Nephron progenitor cell (in vitro differentiated cells): ENCODE results near the gene PLEKHD1.

Experiments
- DNase-seq: peaks from one replicate; pipeline ENCODE4 v3.0.0; 2021
- H3K27ac Mint-ChIP-seq: 2 replicates; pipeline ENCODE4 v1.8.0; 2021; ENCODE audit warnings: mild to moderate bottlenecking, moderate library complexity, mixed read lengths
- H3K27me3 Mint-ChIP-seq: 2 replicates; pipeline ENCODE4 v1.8.0; 2021; ENCODE audit warnings: mild to moderate bottlenecking, low read depth, mixed read lengths; ENCODE audit not compliant: poor library complexity
- H3K36me3 Mint-ChIP-seq: 2 replicates; pipeline ENCODE4 v1.8.0; 2021; ENCODE audit warnings: low read depth, mixed read lengths
- H3K4me1 Mint-ChIP-seq: 2 replicates; pipeline ENCODE4 v1.8.0; 2021; ENCODE audit warnings: mixed read lengths
- H3K4me3 Mint-ChIP-seq: 2 replicates; pipeline ENCODE4 v1.8.0; 2021; ENCODE audit warnings: mild to moderate bottlenecking, moderate library complexity, mixed read lengths
- H3K9me3 Mint-ChIP-seq: 2 replicates; pipeline ENCODE4 v1.8.0; 2021; ENCODE audit warnings: mild to moderate bottlenecking, moderate library complexity, mixed read lengths
- TF ChIP-seq, protein P1 (sequence below): fragments of 200-600 bp; sonication (generic); IDR thresholded peaks from 2 replicates; pipeline ENCODE4 v1.5.0; 2021; ENCODE audit warnings: antibody characterized with exemption

PLEKHD1 gene

GRCh38 chr14:69484444-69485314 lies at the start of gene PLEKHD1:
TSS of gene PLEKHD1 (plus strand) at chr14:69484728. CDS start at chr14:69484966, 238 bp downstream.
- Mint-ChIP-seq H3K9me3 (no peaks in the 10 kb centered on the region), H3K4me1 (peaks cover 26% of the 10 kb centered on the region), H3K4me3 (peak within 1 kb of the TSS; percentile 79), H3K36me3 (no peaks in the 10 kb centered on the region), H3K27me3 (peaks cover 93% of the 10 kb centered on the region), H3K27ac (no peak within 1 kb of the TSS)
- DNase-seq, result peak; percentile 58
- TF ChIP-seq, protein P1, sequence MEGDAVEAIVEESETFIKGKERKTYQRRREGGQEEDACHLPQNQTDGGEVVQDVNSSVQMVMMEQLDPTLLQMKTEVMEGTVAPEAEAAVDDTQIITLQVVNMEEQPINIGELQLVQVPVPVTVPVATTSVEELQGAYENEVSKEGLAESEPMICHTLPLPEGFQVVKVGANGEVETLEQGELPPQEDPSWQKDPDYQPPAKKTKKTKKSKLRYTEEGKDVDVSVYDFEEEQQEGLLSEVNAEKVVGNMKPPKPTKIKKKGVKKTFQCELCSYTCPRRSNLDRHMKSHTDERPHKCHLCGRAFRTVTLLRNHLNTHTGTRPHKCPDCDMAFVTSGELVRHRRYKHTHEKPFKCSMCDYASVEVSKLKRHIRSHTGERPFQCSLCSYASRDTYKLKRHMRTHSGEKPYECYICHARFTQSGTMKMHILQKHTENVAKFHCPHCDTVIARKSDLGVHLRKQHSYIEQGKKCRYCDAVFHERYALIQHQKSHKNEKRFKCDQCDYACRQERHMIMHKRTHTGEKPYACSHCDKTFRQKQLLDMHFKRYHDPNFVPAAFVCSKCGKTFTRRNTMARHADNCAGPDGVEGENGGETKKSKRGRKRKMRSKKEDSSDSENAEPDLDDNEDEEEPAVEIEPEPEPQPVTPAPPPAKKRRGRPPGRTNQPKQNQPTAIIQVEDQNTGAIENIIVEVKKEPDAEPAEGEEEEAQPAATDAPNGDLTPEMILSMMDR, result no peak

DNA sequence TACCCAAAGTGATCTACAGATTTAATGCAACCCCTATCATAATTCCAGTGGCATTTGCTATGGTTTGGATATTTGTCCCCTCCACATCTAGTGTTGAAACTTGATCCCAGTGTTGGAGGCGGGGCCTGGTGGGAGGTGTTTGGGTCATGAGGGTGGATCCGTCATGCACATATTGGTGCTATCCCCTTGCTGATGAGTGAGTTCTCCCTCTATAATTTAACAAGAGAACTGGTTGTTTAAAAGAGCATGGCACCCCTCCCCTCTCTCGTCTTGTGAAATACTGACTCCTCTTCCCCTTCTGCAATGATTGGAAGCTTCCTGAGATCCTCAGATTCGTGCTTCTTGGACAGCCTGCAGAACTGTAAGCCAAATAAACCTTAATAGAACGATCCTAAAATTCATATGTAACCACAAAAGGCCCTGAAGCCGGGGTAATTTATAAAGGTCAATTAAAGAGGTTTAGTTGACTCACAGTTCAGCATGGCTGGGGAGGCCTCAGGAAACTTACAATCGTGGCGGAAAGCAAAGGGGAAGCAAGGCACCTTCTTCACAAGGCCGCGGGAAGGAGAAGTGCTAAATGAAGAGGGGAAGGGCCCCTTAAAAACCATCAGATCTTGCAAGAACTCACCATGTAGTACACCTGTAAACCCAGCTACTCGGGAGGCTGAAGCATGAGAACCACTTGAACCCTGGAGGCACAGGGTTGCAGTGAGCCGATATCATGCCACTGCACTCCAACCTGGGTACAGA lies 44.8 kb upstream of the PLEKHD1 start:
- peaks cover 2% of the 10 kb centered on the region for H3K9me3 Mint-ChIP-seq
- peak; percentile 19 for DNase-seq
- H3K4me3 Mint-ChIP-seq, result no peak overlapping the region
- peaks cover 15% of the 10 kb centered on the region for H3K4me1 Mint-ChIP-seq
- H3K27me3 Mint-ChIP-seq, result no peaks in the 10 kb centered on the region
- TF ChIP-seq, protein P1, result no peak
- H3K36me3 Mint-ChIP-seq, result peaks cover 47% of the 10 kb centered on the region
- no peak overlapping the region for H3K27ac Mint-ChIP-seq

DNA sequence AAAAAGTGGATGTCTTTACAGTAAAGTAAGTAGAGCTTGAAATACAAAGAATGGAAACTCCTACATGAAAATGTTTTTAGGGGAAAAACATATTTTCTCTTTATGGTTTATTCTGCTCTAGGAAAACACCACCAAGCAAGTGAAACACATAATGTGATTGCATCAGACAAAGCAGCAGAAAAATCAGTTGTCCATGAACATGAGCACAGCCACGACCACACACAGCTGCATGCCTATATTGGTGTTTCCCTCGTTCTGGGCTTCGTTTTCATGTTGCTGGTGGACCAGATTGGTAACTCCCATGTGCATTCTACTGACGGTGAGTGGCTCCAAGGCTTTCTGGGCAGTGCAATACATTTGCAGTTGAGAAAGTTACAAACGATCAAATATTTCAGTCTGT lies 42.6 kb upstream of the PLEKHD1 start:
- H3K9me3 Mint-ChIP-seq, result no peaks in the 10 kb centered on the region
- DNase-seq, result no peak
- H3K4me1 Mint-ChIP-seq, result peaks cover 15% of the 10 kb centered on the region
- TF ChIP-seq, protein P1, result no peak
- H3K4me3 Mint-ChIP-seq, result no peak overlapping the region
- peak overlapping the region; percentile 21 for H3K27ac Mint-ChIP-seq
- no peaks in the 10 kb centered on the region for H3K27me3 Mint-ChIP-seq
- peaks cover 58% of the 10 kb centered on the region for H3K36me3 Mint-ChIP-seq

DNA sequence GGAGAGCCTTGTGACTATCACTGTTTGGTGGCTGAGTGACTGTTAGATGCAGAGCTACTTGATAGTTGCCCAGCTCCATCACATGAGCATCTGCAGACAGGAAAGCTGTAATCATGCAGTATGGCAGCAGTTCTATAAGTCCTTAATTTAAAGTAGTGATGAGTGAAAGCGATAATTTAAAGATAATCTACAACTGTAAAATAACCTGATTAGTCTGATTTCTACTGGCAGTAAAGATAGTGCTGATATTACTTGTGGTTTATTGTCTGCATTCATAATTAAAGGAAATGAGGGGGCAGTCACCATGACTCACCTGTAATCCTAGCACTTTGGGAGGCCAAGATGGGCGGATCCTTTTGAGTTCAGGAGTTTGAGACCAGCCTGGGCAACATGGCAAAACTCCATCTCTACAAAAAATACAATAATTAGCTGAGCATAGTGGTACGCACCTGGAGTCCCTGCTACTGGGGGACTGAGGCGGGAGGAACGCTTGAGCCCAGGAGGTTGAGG lies 41.2 kb upstream of the PLEKHD1 start:
- DNase-seq, result no peak
- H3K27ac Mint-ChIP-seq, result no peak overlapping the region
- TF ChIP-seq, protein P1, result no peak
- H3K9me3 Mint-ChIP-seq, result no peaks in the 10 kb centered on the region
- no peak overlapping the region for H3K4me3 Mint-ChIP-seq
- peaks cover 15% of the 10 kb centered on the region for H3K4me1 Mint-ChIP-seq
- H3K27me3 Mint-ChIP-seq, result no peaks in the 10 kb centered on the region
- peaks cover 65% of the 10 kb centered on the region for H3K36me3 Mint-ChIP-seq

- no peak overlapping the region for H3K4me3 Mint-ChIP-seq
- TF ChIP-seq, protein P1, result no peak
These were observed 35.3 kb upstream of the PLEKHD1 start for GRCh38 chr14:69449216-69449615.

More at GRCh38 chr14:69449216-69449615, 35.3 kb upstream of the PLEKHD1 start:
- no peak overlapping the region for H3K27ac Mint-ChIP-seq
- DNase-seq, result no peak
- no peaks in the 10 kb centered on the region for H3K9me3 Mint-ChIP-seq
- H3K27me3 Mint-ChIP-seq, result no peaks in the 10 kb centered on the region
- H3K36me3 Mint-ChIP-seq, result peaks cover 49% of the 10 kb centered on the region
- H3K4me1 Mint-ChIP-seq, result no peaks in the 10 kb centered on the region
